Renal cortical epithelial cell (primary cell): ENCODE results near the gene EFHC1. TPM values are rescaled to one million over a fixed set of nuclear protein-coding genes. Genes with fewer than 3 reads are reported as not detected.

Experiments
- DNase-seq: peaks from one replicate; pipeline ENCODE4 v3.0.0-alpha.2; 2011; ENCODE audit warnings: low read depth
- total RNA-seq: library from RNA; depleted of rRNA; stranded (reverse); fragments of >200 nt; gene quantifications from 2 replicates; pipeline ENCODE4 v1.2.3, GENCODE V29; 2014

Gene EFHC1
- total RNA-seq, 1 donor from 2014 or later = 50.2 TPM

- no peak for DNase-seq
Observed at GRCh38 chr6:52503323-52503747, 83.2 kb downstream of the EFHC1 start.

- DNase-seq = peak; percentile 95
Observed at GRCh38 chr6:52503851-52504781, 84.0 kb downstream of the EFHC1 start.

GRCh38 chr6:52504782-52505136 is 84.6 kb downstream of the EFHC1 start:
- no peak for DNase-seq

GRCh38 chr6:52505726-52506409 is 85.7 kb downstream of the EFHC1 start:
- no peak for DNase-seq

GRCh38 chr6:52506476-52506875 is 86.3 kb downstream of the EFHC1 start:
- no peak for DNase-seq

GRCh38 chr6:52507557-52508260 is 87.6 kb downstream of the EFHC1 start:
- DNase-seq = peak; percentile 67

GRCh38 chr6:52508261-52508739 is 88.2 kb downstream of the EFHC1 start:
- no peak for DNase-seq

GRCh38 chr6:52509281-52510212 is 89.4 kb downstream of the EFHC1 start:
- DNase-seq = peak; percentile 21

GRCh38 chr6:52510213-52510562 is 90.0 kb downstream of the EFHC1 start:
- DNase-seq = no peak

GRCh38 chr6:52511163-52511562 is 91.0 kb downstream of the EFHC1 start:
- DNase-seq = no peak

- no peak for DNase-seq
Observed at GRCh38 chr6:52511572-52512151, 91.5 kb downstream of the EFHC1 start.

GRCh38 chr6:52512199-52512598 is 92.1 kb downstream of the EFHC1 start:
- peak; percentile 75 for DNase-seq

GRCh38 chr6:52513464-52513863 is 93.3 kb downstream of the EFHC1 start:
- DNase-seq = no peak

- no peak for DNase-seq
Observed at GRCh38 chr6:52513896-52514295, 93.8 kb downstream of the EFHC1 start.

- peak; percentile 95 for DNase-seq
Observed at GRCh38 chr6:52514514-52514913, 94.4 kb downstream of the EFHC1 start.

- peak; percentile 41 for DNase-seq
Observed at GRCh38 chr6:52515219-52515960, 95.2 kb downstream of the EFHC1 start.

- DNase-seq = no peak
Observed at GRCh38 chr6:52516269-52516668, 96.1 kb downstream of the EFHC1 start.

- no peak for DNase-seq
Observed at GRCh38 chr6:52516943-52517342, 96.8 kb downstream of the EFHC1 start.

- peak; percentile 96 for DNase-seq
Observed at GRCh38 chr6:52517502-52518278, 97.5 kb downstream of the EFHC1 start.
